GM19452 (cell line): ENCODE data around the gene HARS1.
"Not testable (repeated sequence)": the region's sequence is repeated elsewhere in the genome, so short reads cannot be mapped to it uniquely, and the experiment has no call there.

Experiments
- ATAC-seq: cut with Tn5 transposase; IDR thresholded peaks from one replicate; pipeline ENCODE4 v1.9.1; 2021; ENCODE audit not compliant: unreplicated experiment

The HARS1 gene, protein sequence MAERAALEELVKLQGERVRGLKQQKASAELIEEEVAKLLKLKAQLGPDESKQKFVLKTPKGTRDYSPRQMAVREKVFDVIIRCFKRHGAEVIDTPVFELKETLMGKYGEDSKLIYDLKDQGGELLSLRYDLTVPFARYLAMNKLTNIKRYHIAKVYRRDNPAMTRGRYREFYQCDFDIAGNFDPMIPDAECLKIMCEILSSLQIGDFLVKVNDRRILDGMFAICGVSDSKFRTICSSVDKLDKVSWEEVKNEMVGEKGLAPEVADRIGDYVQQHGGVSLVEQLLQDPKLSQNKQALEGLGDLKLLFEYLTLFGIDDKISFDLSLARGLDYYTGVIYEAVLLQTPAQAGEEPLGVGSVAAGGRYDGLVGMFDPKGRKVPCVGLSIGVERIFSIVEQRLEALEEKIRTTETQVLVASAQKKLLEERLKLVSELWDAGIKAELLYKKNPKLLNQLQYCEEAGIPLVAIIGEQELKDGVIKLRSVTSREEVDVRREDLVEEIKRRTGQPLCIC

GRCh38 chr5:140690941-140691924, at the start of gene HARS1, which contains the start of gene HARS2:
Gene HARS1 (minus strand): TSS chr5:140691370. CDS start chr5:140691304, 66 bp downstream.
Gene HARS2 (plus strand): TSS chr5:140691455. CDS start chr5:140691649, 194 bp downstream.
- peak; percentile 98 for ATAC-seq

DNA sequence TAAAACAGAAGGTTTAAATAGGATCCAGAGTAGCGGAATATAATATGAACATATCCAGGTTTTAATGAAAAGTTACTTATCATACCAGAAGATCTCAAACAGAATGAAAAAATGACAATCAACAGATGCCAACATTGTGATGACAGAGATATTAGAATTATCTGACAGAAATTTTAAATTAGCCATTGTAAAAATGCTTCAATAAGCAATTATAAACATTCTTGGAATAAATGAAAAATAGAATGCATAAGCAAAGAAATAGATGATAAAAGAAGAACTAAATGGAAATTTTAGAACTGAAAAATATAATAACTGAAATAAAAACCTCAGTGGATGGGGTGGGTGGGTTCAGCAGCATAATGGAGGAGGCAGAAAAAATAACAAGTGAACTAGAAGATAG, 46.3 kb upstream of the HARS1 start:
- ATAC-seq, result no peak

GRCh38 chr5:140734354-140734753, 43.2 kb upstream of the HARS1 start:
- no peak for ATAC-seq

DNA sequence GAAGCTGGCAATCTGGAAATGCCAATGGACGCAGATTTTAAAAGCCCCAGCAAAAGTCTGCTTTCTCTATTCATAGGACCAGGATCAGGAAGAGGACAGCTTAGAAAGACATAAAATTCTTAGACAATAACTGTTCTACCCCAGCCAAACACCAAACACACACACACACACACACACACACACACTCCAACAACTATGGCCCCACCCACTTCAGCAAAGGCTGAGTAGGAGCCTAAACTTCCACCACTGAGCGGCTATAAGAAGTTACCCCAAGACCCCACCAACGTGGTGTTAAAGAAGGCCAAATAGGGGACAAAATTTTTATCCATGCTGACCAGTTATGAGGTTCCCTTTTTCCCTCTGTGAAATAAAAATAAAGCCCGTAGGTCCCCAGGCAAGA, 41.9 kb upstream of the HARS1 start:
- no peak for ATAC-seq

DNA sequence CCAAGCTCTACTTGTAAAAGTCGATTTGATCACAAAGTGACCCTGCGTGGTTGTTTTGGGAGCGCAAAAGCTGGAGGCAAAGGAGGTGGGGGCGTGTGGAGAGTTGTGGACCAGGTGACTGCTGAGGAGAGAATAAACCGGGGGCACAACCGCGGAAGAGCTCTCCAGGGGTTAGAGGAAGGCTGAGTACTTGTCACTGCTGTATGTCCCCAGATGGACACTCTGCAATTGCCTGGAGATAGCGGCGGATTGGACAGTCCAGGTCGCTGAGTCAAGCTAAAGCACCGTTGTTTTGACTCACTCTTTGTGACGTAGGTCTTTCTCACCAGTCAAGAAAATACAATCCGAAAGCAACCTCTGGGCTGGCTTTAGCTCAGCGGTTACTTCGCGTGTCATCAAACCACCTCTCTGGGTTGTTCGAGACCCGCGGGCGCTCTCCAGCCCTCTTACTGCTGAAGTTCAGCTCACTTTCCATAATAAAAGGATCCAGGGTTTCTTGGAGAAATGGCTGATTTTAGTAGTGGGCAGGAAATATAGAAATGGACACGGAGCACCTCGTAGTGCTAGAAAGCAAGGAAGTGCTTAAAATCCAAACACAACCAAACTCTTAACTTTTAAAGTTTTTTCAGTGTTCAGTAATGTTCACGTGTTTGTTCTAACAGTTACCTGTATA, 34.8 kb upstream of the HARS1 start:
- ATAC-seq, result peak; percentile 92

DNA sequence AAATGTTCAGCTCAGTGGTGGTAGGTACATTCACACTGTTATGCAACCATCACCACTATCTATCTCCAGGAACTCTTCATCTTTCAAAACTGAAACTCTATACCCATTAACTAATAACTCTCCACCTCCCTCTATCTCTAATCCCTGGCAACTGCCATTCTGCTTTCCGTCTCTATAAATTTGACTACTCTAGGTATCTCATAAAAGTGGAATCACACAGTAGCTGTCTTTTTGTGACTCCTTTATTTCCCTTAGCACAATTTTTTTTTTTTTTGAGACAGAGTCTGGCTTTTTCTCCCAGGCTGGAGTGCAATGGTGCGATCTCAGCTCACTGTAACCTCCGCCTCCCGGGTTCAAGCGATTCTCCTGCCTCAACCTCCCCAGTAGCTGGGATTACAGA, 30.2 kb upstream of the HARS1 start:
- not testable (repeated sequence) for ATAC-seq

DNA sequence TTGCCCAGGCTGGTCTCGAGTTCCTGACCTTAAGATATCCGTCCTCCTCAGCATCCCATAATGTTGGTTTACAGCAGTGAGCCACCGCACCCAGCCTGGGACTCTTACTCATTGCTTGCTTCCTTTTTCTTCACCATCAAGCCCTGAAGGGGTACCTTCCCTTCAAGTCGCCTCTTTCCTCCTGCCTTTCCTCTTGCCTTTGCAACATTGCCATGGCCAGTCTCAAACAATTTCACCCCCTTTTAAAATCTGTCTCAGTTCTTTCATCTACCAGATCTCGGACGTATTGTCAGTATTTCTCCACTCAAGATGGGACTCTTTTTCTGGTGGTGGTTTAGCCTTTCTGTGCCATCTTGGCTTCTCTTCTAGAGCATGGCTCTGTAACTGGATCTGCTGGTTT, 29.6 kb upstream of the HARS1 start:
- ATAC-seq, result not testable (repeated sequence)

DNA sequence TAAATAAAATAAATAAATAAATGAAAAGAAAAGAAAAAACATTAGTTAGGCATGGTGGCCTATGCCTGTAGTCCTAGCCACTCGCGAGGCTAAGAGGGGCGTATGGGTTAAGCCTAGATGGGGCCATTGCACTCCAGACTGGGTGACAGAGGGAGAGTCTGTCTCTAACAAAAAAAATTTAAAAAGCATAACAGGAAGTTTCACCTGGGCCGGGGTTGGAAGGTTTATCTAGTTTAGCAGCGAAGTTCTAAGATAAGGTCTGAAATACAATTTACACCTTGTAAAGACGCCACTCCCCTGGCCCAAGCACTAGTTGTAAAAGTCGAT, 27.1 kb upstream of the HARS1 start:
- no peak for ATAC-seq

GRCh38 chr5:140716238-140716637, 25.1 kb upstream of the HARS1 start:
- not testable (repeated sequence) for ATAC-seq

- ATAC-seq, result no peak
These were observed 22.5 kb upstream of the HARS1 start for GRCh38 chr5:140713562-140714094.

- ATAC-seq, result no peak
These were observed 20.6 kb upstream of the HARS1 start for GRCh38 chr5:140711794-140712193.

DNA sequence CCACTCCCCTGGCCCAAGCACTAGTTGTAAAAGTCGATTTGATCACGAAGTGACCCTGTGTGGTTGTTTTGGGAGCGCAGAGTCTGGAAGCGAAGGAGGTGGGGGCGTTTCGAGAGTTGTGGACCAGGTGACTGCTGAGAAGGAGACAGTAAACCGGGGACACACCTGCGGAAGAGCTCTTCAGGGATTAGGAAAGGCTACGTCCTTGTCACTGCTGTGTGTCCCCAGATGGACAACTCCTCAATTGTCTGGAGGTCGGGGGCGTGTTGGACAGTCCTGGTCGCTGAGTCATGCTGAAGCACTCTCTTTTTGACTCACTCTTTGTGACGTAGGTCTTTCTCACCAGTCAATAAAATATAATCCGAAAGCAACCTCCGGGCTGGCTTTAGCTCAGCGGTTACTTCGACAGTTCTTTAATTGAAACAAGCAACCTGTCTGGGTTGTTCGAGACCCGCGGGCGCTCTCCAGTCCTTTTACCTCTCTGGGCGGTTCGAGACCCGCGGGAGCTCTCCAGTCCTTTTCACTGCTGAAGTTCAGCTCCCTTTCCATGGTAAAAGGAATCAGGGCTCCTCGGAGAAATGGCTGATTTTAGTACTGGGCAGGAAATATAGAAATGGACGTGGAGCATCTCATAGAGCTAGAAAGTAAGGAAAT, 19.9 kb upstream of the HARS1 start:
- ATAC-seq, result peak; percentile 89

DNA sequence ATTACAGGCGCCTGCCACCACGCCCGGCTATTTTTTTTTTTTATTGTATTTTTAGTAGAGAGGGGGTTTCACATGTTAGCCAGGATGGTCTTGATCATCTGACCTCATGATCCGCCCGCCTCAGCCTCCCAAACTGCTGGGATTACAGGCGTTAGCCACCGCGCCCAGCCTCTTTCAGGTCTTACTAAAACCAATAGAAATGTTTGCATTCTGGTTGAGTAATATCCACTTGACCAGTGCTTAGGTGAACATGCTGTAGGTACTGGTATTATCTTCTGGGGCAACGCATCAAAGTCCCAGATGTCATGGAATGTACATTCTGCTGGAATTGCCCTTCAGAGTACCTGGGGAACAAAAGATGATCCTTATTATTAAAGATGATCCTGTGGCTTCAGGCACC, 17.6 kb upstream of the HARS1 start:
- ATAC-seq, result not testable (repeated sequence)

GRCh38 chr5:140707812-140708211, 16.6 kb upstream of the HARS1 start:
- no peak for ATAC-seq

GRCh38 chr5:140700177-140701144, 9.3 kb upstream of the HARS1 start, which contains the start of gene ZMAT2:
Gene ZMAT2 (plus strand): TSS chr5:140700447. CDS start chr5:140700461, 14 bp downstream.
- peak; percentile 92 for ATAC-seq

- no peak for ATAC-seq
These were observed 5.8 kb upstream of the HARS1 start for GRCh38 chr5:140696891-140697492.

- ATAC-seq, result no peak
These were observed 3.1 kb upstream of the HARS1 start for GRCh38 chr5:140694276-140694675.

DNA sequence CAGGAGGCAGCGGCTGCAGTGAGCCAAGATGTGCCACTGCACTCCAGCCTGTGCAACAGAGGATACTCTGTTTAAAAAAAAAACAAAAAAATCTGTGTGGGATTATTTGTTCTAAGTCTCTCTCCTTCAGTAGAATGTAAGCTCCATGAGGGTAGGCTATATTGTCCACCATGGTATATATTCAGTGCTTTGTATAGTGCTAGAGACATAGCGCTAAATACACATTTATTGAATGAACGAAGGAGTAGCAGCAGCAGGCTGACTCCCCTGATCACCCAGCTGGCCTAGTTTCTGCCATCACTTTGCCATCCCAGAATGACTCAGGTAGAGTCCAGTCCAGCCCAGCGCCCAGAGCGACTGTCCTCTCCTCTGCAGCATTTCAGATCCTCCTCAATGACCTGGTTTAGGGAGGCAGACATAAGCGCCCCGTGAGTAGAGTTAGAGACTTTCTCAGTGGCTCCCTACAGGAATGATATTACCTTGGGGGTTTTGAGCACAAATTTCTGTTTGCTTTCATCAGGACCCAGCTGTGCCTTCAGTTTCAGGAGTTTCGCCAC, 716 bp downstream of the HARS1 start:
- no peak for ATAC-seq
